GM19328 (cell line): ENCODE results near the gene SDC3.
"Not testable (repeated sequence)": the region's sequence is repeated elsewhere in the genome, so short reads cannot be mapped to it uniquely, and the experiment has no call there.

Source experiments
- ATAC-seq: cut with Tn5 transposase; IDR thresholded peaks from one replicate; pipeline ENCODE4 v1.9.1; 2021; ENCODE audit warnings: mild to moderate bottlenecking, moderate library complexity; ENCODE audit not compliant: unreplicated experiment

The SDC3 gene

GRCh38 chr1:30877205-30877912, 31.2 kb downstream of the SDC3 start:
- ATAC-seq, result no peak

- ATAC-seq, result no peak
Measured at GRCh38 chr1:30876451-30877204, 31.9 kb downstream of the SDC3 start.

- ATAC-seq, result no peak
Measured at GRCh38 chr1:30875916-30876315, 32.6 kb downstream of the SDC3 start.

- ATAC-seq, result no peak
Measured at GRCh38 chr1:30875197-30875596, 33.4 kb downstream of the SDC3 start.

GRCh38 chr1:30874176-30874575, 34.4 kb downstream of the SDC3 start:
- ATAC-seq, result no peak

GRCh38 chr1:30872948-30873263, 35.7 kb downstream of the SDC3 start:
- no peak for ATAC-seq

- ATAC-seq, result no peak
Measured at GRCh38 chr1:30872033-30872947, 36.3 kb downstream of the SDC3 start.

- ATAC-seq, result no peak
Measured at GRCh38 chr1:30871276-30871871, 37.2 kb downstream of the SDC3 start.

GRCh38 chr1:30870656-30871055, 37.9 kb downstream of the SDC3 start:
- no peak for ATAC-seq

GRCh38 chr1:30870035-30870434, 38.5 kb downstream of the SDC3 start:
- ATAC-seq, result no peak

- no peak for ATAC-seq
Measured at GRCh38 chr1:30868833-30869435, 39.6 kb downstream of the SDC3 start.

- not testable (repeated sequence) for ATAC-seq
Measured at GRCh38 chr1:30868057-30868456, 40.5 kb downstream of the SDC3 start.

GRCh38 chr1:30867537-30867936, 41.0 kb downstream of the SDC3 start:
- ATAC-seq, result no peak

- ATAC-seq, result no peak
Measured at GRCh38 chr1:30866594-30866993, 42.0 kb downstream of the SDC3 start.

GRCh38 chr1:30864681-30865080, 43.9 kb downstream of the SDC3 start:
- ATAC-seq, result no peak

- ATAC-seq, result no peak
Measured at GRCh38 chr1:30863858-30864604, 44.5 kb downstream of the SDC3 start.

- ATAC-seq, result no peak
Measured at GRCh38 chr1:30860320-30860652, 48.3 kb downstream of the SDC3 start.

- ATAC-seq, result no peak
Measured at GRCh38 chr1:30857964-30858363, 50.6 kb downstream of the SDC3 start.

GRCh38 chr1:30857062-30857461, 51.5 kb downstream of the SDC3 start:
- no peak for ATAC-seq

GRCh38 chr1:30856260-30856790, 52.2 kb downstream of the SDC3 start:
- ATAC-seq, result no peak
